Measurements from ENCODE around the gene MAGEB3. TPM values are rescaled to one million over a fixed set of nuclear protein-coding genes. Genes with fewer than 3 reads are reported as not detected.

Gene MAGEB3
- total RNA-seq, 1 donor from 2014 or later: not detected

DNA sequence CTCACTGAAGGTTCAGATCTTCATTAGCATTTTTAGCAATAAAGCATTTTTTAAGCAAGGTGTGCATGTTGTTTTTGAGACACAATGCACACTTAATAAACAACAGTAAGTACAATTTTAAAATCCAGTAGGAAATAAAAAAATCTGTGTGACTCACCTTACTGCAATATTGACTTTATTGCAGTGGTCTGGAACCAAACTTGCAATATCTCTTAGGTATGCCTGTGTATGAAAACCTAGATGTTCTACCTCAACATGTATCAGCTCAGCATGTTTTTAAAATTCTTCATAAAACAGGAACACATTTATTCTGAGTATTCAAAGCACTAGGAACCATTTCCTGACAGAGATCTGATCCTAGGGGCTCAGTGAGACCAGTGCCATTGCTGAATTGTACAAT, 52.1 kb downstream of the MAGEB3 start:
- peak overlapping the region; percentile 44 for H3K4me2 ChIP-seq (ENCODE audit: low read length)
- H3K9ac ChIP-seq (ENCODE audit: low read length): peak overlapping the region; percentile 22
- H3K27ac ChIP-seq (ENCODE audit: low read depth, low read length): peak overlapping the region; percentile 91
- no peaks in the 10 kb centered on the region for H3K9me3 ChIP-seq (ENCODE audit: insufficient read depth, low read depth, low read length)
- no peaks in the 10 kb centered on the region for H3K36me3 ChIP-seq (ENCODE audit: insufficient read depth, low read length)
- H3K79me2 ChIP-seq (ENCODE audit: insufficient read depth, low read length): no peaks in the 10 kb centered on the region
- Mint-ChIP-seq H3K9me3 (ENCODE audit: unreplicated experiment) (no peaks in the 10 kb centered on the region), H3K4me1 (ENCODE audit: low read depth, unreplicated experiment) (peaks cover 28% of the 10 kb centered on the region), H3K27me3 (ENCODE audit: low read depth, unreplicated experiment) (no peaks in the 10 kb centered on the region), H3K36me3 (ENCODE audit: low read depth, unreplicated experiment) (no peaks in the 10 kb centered on the region), H3K27ac (ENCODE audit: unreplicated experiment) (peak overlapping the region; percentile 97), H3K4me3 (ENCODE audit: unreplicated experiment) (no peak overlapping the region)
- no peak for TF ChIP-seq EZH2 (IDR thresholded peaks at IDR 0.05; ENCODE audit: insufficient read depth, low read length)
- TF ChIP-seq, protein P1, sequence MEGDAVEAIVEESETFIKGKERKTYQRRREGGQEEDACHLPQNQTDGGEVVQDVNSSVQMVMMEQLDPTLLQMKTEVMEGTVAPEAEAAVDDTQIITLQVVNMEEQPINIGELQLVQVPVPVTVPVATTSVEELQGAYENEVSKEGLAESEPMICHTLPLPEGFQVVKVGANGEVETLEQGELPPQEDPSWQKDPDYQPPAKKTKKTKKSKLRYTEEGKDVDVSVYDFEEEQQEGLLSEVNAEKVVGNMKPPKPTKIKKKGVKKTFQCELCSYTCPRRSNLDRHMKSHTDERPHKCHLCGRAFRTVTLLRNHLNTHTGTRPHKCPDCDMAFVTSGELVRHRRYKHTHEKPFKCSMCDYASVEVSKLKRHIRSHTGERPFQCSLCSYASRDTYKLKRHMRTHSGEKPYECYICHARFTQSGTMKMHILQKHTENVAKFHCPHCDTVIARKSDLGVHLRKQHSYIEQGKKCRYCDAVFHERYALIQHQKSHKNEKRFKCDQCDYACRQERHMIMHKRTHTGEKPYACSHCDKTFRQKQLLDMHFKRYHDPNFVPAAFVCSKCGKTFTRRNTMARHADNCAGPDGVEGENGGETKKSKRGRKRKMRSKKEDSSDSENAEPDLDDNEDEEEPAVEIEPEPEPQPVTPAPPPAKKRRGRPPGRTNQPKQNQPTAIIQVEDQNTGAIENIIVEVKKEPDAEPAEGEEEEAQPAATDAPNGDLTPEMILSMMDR (IDR thresholded peaks at IDR 0.05; ENCODE audit: insufficient read depth, low read depth, low read length): no peak
- no peak overlapping the region for H3K4me3 ChIP-seq (ENCODE audit: insufficient read depth, low read depth, low read length)
- no peaks in the 10 kb centered on the region for H3K27me3 ChIP-seq (ENCODE audit: insufficient read depth, low read length)
- no peaks in the 10 kb centered on the region for H4K20me1 ChIP-seq (ENCODE audit: insufficient read depth, low read length)
- H3K4me1 ChIP-seq (ENCODE audit: insufficient read depth, low read length): peaks cover 6% of the 10 kb centered on the region
- no peak overlapping the region for H2AFZ ChIP-seq (ENCODE audit: low read depth, low read length)
- FAIRE-seq: peak; percentile 96
- DNase-seq (ENCODE audit: low read depth): no peak

DNA sequence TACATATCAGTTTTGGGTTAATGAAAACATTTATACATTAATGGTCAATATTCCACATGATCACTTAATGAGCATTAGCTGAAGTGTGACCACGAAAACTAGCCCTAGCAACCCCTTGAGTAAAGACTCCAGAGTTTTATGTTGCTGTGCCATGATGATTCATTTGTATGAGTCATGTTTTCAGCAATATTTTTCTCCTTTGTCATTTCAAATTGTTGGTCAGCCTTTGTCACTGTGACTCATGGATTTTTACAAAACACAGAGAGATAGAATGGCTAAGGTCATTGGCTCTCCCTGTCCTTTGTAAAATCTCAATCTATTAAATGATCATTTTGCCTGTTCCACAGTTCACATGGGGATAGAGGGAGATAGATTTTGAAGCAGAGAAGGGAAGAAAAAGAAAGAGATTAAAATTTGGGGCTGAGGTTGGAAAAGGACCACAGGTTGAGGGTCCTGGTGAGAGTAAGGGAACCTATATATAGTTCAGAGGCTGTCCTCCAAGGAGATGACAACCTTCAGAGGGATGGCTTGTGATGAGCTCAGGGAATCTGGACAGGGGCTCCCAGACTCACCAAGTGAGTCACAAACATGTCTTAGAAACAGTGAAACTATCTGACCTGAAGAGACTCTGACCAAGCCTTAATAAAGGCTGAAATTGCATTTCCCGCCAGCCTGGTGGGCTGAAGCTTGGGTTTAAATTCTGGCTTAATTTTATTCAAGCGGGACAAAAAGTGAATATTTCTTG, 53.2 kb downstream of the MAGEB3 start:
- Histone ChIP-seq H3K9ac (ENCODE audit: low read length) (peak overlapping the region; percentile 64), H3K4me1 (ENCODE audit: insufficient read depth, low read length) (peaks cover 6% of the 10 kb centered on the region), H3K27me3 (ENCODE audit: insufficient read depth, low read length) (no peaks in the 10 kb centered on the region), H3K4me2 (ENCODE audit: low read length) (peak overlapping the region; percentile 44), H3K27ac (ENCODE audit: low read depth, low read length) (peak overlapping the region; percentile 91), H4K20me1 (ENCODE audit: insufficient read depth, low read length) (no peaks in the 10 kb centered on the region), H3K9me3 (ENCODE audit: insufficient read depth, low read depth, low read length) (no peaks in the 10 kb centered on the region), H2AFZ (ENCODE audit: low read depth, low read length) (no peak overlapping the region), H3K36me3 (ENCODE audit: insufficient read depth, low read length) (no peaks in the 10 kb centered on the region), H3K79me2 (ENCODE audit: insufficient read depth, low read length) (no peaks in the 10 kb centered on the region), H3K4me3 (ENCODE audit: insufficient read depth, low read depth, low read length) (no peak overlapping the region)
- FAIRE-seq: peak; percentile 100
- TF ChIP-seq, protein P1 (IDR thresholded peaks at IDR 0.05; ENCODE audit: insufficient read depth, low read depth, low read length): no peak
- TF ChIP-seq EZH2 (IDR thresholded peaks at IDR 0.05; ENCODE audit: insufficient read depth, low read length): no peak
- Mint-ChIP-seq H3K4me1 (ENCODE audit: low read depth, unreplicated experiment) (peaks cover 28% of the 10 kb centered on the region), H3K27me3 (ENCODE audit: low read depth, unreplicated experiment) (no peaks in the 10 kb centered on the region), H3K27ac (ENCODE audit: unreplicated experiment) (peak overlapping the region; percentile 97), H3K4me3 (ENCODE audit: unreplicated experiment) (peak overlapping the region; percentile 42), H3K36me3 (ENCODE audit: low read depth, unreplicated experiment) (no peaks in the 10 kb centered on the region), H3K9me3 (ENCODE audit: unreplicated experiment) (no peaks in the 10 kb centered on the region)
- peak; percentile 90 for DNase-seq (ENCODE audit: low read depth)

Other genes with a start within 250 kb of the MAGEB3 start
- not detected in 2 replicates for gene MAGEB2, start 15.1 kb upstream of the MAGEB3 start, total RNA-seq
- gene MAGEB4, start 11.3 kb downstream of the MAGEB3 start, total RNA-seq: not detected in 2 replicates
- gene MAGEB1, start 16.5 kb downstream of the MAGEB3 start, total RNA-seq: not detected in 2 replicates
- 0.25 TPM in 1 of 2 replicates, not detected in the other for gene NR0B1, start 78.7 kb downstream of the MAGEB3 start, total RNA-seq